Inflammatory macrophage (primary cell): ENCODE results near the gene AHCY.
"Not testable (repeated sequence)": the region's sequence is repeated elsewhere in the genome, so short reads cannot be mapped to it uniquely, and the experiment has no call there.

ENCODE experiments used
- DNase-seq, 2 donors: peaks; one replicate each; pipeline ENCODE4 v3.0.0-alpha.2; 2020 to 2022

The AHCY gene

GRCh38 chr20:34252431-34253086 lies 50.6 kb downstream of the AHCY start:
- DNase-seq, result not testable (repeated sequence)

GRCh38 chr20:34251619-34252018 lies 51.5 kb downstream of the AHCY start:
- peak; percentile 25 to 26 for DNase-seq

GRCh38 chr20:34250005-34250404 lies 53.1 kb downstream of the AHCY start:
- DNase-seq, result no peak

GRCh38 chr20:34249291-34249690 lies 53.9 kb downstream of the AHCY start:
- peak; percentile 93 to 95 for DNase-seq

GRCh38 chr20:34246126-34246626 lies 57.0 kb downstream of the AHCY start:
- DNase-seq, result no peak

- no peak for DNase-seq
These were observed 59.8 kb downstream of the AHCY start for GRCh38 chr20:34243377-34243776.

- DNase-seq, result no peak
These were observed 60.3 kb downstream of the AHCY start for GRCh38 chr20:34242879-34243278.

- DNase-seq, result not testable (repeated sequence)
These were observed 61.1 kb downstream of the AHCY start for GRCh38 chr20:34242015-34242414.

- peak in 1 of 2 donors; percentile 15 for DNase-seq
These were observed 62.2 kb downstream of the AHCY start, which contains the start of gene ASIP for GRCh38 chr20:34240693-34241615. Gene ASIP, plus strand, starts transcription at chr20:34241423. Its CDS starts 18,952 bp downstream, at chr20:34260375.

- DNase-seq, result no peak
These were observed 63.0 kb downstream of the AHCY start for GRCh38 chr20:34240121-34240520.

- DNase-seq, result no peak
These were observed 65.2 kb downstream of the AHCY start for GRCh38 chr20:34237942-34238341.

- no peak for DNase-seq
These were observed 67.3 kb downstream of the AHCY start for GRCh38 chr20:34235875-34236274.

- DNase-seq, result no peak
These were observed 69.5 kb downstream of the AHCY start for GRCh38 chr20:34233687-34234086.

GRCh38 chr20:34232494-34233087 lies 70.6 kb downstream of the AHCY start:
- no peak for DNase-seq

GRCh38 chr20:34231634-34232033 lies 71.5 kb downstream of the AHCY start:
- DNase-seq, result no peak
